Uterus (tissue), 2 donors: Measurements from ENCODE around the gene IGFBP6.

Source experiments
- POLR2A ChIP-seq, 2 donors: fragments of 450-650 bp; IDR thresholded peaks; one replicate each; pipeline ENCODE4 v1.6.1; 2016; ENCODE audit warnings: antibody characterized with exemption in 2 of 2, mild to moderate bottlenecking in 1 of 2, moderate library complexity in 1 of 2
- TF ChIP-seq, protein P1 (sequence below), 4 experiments: fragments of 200-600 bp in 2 of 4; fragments of 450-650 bp in 2 of 4; sonication (generic) in 2 of 4; IDR thresholded peaks; one replicate each; pipeline ENCODE4 v1.5.1; 2016 to 2019; ENCODE audit warnings: antibody characterized with exemption in 4 of 4, mild to moderate bottlenecking in 2 of 4, moderate library complexity in 1 of 4

DNA sequence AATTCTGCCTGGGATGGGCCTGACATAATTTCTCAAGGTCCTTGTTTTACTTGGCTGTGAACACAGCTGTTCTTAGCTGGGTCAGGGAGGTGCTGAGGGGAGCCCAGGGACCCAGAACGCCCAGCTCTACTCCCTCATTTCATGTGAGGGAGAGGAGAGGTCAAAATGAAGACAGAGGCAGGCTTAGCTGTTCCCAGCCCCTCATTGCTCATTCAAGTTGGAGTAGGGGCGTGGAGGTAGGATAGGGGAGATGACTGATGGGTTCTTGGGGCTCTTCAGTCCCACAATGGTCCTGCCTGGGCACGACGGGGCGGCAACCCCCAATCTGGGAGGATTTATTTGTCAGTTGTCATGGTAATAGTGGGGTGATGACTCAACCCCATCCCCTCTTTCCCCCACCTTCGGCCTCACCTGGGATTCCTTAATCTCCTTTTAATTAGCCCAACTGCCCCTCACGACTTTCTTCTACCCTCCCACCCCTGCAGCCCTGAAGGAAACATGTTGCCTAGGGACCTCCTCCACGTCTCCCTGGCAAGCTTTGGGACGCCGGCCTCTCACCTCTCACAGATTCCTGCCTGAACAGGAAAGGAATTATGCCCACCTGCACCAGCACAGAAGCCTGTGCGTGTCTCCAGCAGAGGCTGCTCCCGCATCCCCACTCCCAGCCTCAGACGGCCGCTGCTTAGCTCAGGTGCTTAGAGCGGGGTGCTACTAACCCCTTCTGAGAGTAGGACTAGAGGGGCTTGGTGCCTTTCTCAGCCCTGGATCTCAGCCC is 28.5 kb upstream of the IGFBP6 start:
- TF ChIP-seq POLR2A (IDR thresholded peaks at IDR 0.05), result no peak
- TF ChIP-seq, protein P1, sequence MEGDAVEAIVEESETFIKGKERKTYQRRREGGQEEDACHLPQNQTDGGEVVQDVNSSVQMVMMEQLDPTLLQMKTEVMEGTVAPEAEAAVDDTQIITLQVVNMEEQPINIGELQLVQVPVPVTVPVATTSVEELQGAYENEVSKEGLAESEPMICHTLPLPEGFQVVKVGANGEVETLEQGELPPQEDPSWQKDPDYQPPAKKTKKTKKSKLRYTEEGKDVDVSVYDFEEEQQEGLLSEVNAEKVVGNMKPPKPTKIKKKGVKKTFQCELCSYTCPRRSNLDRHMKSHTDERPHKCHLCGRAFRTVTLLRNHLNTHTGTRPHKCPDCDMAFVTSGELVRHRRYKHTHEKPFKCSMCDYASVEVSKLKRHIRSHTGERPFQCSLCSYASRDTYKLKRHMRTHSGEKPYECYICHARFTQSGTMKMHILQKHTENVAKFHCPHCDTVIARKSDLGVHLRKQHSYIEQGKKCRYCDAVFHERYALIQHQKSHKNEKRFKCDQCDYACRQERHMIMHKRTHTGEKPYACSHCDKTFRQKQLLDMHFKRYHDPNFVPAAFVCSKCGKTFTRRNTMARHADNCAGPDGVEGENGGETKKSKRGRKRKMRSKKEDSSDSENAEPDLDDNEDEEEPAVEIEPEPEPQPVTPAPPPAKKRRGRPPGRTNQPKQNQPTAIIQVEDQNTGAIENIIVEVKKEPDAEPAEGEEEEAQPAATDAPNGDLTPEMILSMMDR (IDR thresholded peaks at IDR 0.05), result no peak
